Inflammatory macrophage treated with lipopolysaccharide for 4 hours (primary cell): ENCODE data around the gene GPAT3.

Experiments used
- DNase-seq: peaks from one replicate; pipeline ENCODE4 v3.0.0-alpha.2; 2020

The GPAT3 gene

DNA sequence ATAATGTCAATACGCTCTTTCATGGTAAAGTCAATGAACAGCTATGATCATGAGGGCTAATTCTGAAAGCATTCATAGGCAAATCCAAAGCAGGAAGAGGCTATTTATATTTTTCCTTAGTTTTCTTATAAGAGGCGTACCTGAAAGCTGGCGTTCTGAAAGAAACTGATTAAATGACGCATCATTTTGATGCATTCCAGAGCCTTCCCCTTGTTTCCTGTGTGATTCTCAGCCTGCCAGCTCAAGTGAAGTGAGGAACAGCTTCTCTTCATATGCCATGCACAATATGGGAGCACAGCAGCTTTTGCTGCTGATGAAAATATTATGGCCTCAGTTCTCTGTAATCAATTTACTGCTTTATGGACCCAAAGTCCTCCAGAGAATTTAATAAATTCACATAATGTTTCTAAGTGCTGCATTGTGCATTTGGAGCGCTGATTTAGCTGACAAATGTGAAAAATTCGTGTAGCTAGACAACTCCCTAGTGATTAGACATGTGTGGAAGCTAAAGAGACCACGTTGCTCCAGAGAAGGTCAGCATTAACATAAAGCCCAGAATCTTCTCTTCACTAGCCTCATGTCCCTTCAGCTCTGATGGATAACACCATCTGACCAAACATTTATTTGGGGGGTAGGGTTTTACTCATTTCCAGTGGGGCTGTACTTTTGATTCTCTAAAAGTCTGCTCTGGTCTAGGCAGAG lies 110.8 kb downstream of the GPAT3 start:
- no peak for DNase-seq

DNA sequence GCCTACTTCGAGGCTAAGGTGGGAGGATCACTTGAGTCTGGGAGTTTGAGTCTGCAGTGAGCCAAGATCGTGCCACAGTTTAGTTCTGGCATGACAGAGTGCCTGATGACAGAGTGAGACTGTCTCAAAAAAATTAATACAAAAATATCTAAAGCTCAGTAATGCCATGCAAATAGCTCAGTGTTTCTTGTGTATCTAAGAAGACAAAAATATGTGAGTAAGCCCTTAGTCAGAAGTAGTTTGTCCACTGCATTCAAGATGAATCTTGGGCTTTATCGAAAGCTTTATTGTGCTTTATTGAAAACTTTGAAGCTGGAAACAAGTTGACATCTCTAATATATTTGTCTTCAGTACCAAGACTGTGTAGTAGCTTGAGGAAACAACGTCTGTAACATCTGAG lies 115.9 kb downstream of the GPAT3 start:
- no peak for DNase-seq
